Fibroblast of lung (primary cell): ENCODE data around the gene PAX3. TPM values are rescaled to one million over a fixed set of nuclear protein-coding genes. Genes with fewer than 3 reads are reported as not detected.

Source experiments
- DNase-seq, 2 donors: peaks; one replicate each; pipeline versions ENCODE4 v3.0.0 to v3.0.0-alpha.2; 2010; ENCODE audit warnings: low read depth in 2 of 2
- H2AFZ ChIP-seq: 2 replicates; pipeline ENCODE4 v1.5.1; 2012; ENCODE audit warnings: low read length, control low read depth, inconsistent platforms
- H3K27ac ChIP-seq: 2 replicates; pipeline ENCODE4 v1.5.1; 2011; ENCODE audit warnings: low read length, control low read depth; ENCODE audit not compliant: insufficient read depth
- H3K27me3 ChIP-seq: 2 replicates; pipeline ENCODE4 v1.5.1; 2011; ENCODE audit warnings: mild to moderate bottlenecking, low read length; ENCODE audit not compliant: control insufficient read depth, insufficient read depth
- H3K36me3 ChIP-seq: 2 replicates; pipeline ENCODE4 v1.5.1; 2011; ENCODE audit warnings: low read length; ENCODE audit not compliant: control insufficient read depth, insufficient read depth
- H3K4me1 ChIP-seq: 2 replicates; pipeline ENCODE4 v1.5.1; 2011; ENCODE audit warnings: low read length; ENCODE audit not compliant: control insufficient read depth, insufficient read depth; ENCODE audit errors: extremely low read depth
- H3K4me2 ChIP-seq: 2 replicates; pipeline ENCODE4 v1.5.1; 2011; ENCODE audit warnings: low read length, control low read depth; ENCODE audit not compliant: insufficient read depth; ENCODE audit errors: extremely low read depth
- H3K4me3 ChIP-seq, 4 experiments: fragments of 200-600 bp in 1 of 4; sonication (generic) in 1 of 4; replicated peaks in 1 of 4; 2 replicates each; pipeline ENCODE4 v1.5.1; 2011 to 2016; ENCODE audit warnings: low read length in 4 of 4, low read depth in 3 of 4, mild to moderate bottlenecking in 3 of 4, control low read depth in 2 of 4, inconsistent platforms in 1 of 4, mixed read lengths in 1 of 4; ENCODE audit not compliant: insufficient read depth in 1 of 4; ENCODE audit errors: control extremely low read depth in 1 of 4
- H3K79me2 ChIP-seq: 2 replicates; pipeline ENCODE4 v1.5.1; 2012; ENCODE audit warnings: mild to moderate bottlenecking, low read length, inconsistent platforms; ENCODE audit not compliant: control insufficient read depth, insufficient read depth
- H3K9ac ChIP-seq: 2 replicates; pipeline ENCODE4 v1.5.1; 2011; ENCODE audit warnings: mild to moderate bottlenecking, low read length, control low read depth; ENCODE audit not compliant: insufficient read depth
- H3K9me3 ChIP-seq: 2 replicates; pipeline ENCODE4 v1.5.1; 2012; ENCODE audit warnings: low read depth, low read length; ENCODE audit not compliant: control insufficient read depth, insufficient read depth
- H4K20me1 ChIP-seq: 2 replicates; pipeline ENCODE4 v1.5.1; 2011; ENCODE audit warnings: low read length; ENCODE audit not compliant: control insufficient read depth, insufficient read depth; ENCODE audit errors: extremely low read depth
- CTCF ChIP-seq, 2 donors: IDR thresholded peaks in 1 of 2; conservative IDR thresholded peaks in 1 of 2; 1 replicate in 1 of 2; 2 replicates in 1 of 2; pipeline ENCODE4 v1.5.1; 2011 to 2012; ENCODE audit warnings: low read length in 2 of 2, control low read depth in 1 of 2, inconsistent platforms in 1 of 2, low read depth in 1 of 2, mild to moderate bottlenecking in 1 of 2
- EZH2 ChIP-seq: IDR thresholded peaks from 2 replicates; pipeline ENCODE4 v1.5.1; 2012; ENCODE audit warnings: low read length, control low read depth, mild to moderate bottlenecking; ENCODE audit errors: missing control alignments
- polyA plus RNA-seq, 2 donors: library from polyadenylated mRNA; depleted of rRNA in 1 of 2; stranded (reverse) in 1 of 2; unstranded in 1 of 2; fragments of >200 nt; gene quantifications; 2 replicates each; pipeline ENCODE4 v1.2.1, GENCODE V29; 2011 to 2012; ENCODE audit warnings: missing spikeins in 1 of 2
- total RNA-seq: library from RNA; depleted of rRNA; stranded (reverse); fragments of >200 nt; gene quantifications from 2 replicates; pipeline ENCODE4 v1.2.1, GENCODE V29; 2014

The PAX3 gene
- total and polyA plus RNA-seq, 2 donors (not counting 1 experiment from before 2014, with no cell fraction given): not detected

- H3K27me3 ChIP-seq: peaks cover 24% of the 10 kb centered on the region
- no peak for TF ChIP-seq CTCF (conservative IDR thresholded peaks at IDR 0.05 in 1 of 2, IDR thresholded peaks at IDR 0.05 in 1 of 2; ENCODE audit: low read depth in 1 of 2, low read length in 2 of 2)
- TF ChIP-seq EZH2: peak; percentile 63
These were observed 20.2 kb upstream of the PAX3 start for GRCh38 chr2:222318712-222319585.

GRCh38 chr2:222318026-222318711 lies 19.4 kb upstream of the PAX3 start:
- Histone ChIP-seq H3K9me3 (no peaks in the 10 kb centered on the region), H3K27ac (no peak overlapping the region), H3K4me3 (peak overlapping the region; percentile 35 to 56 (median 47)), H3K9ac (no peak overlapping the region), H3K27me3 (peaks cover 27% of the 10 kb centered on the region), H2AFZ (no peak overlapping the region), H3K4me1 (no peaks in the 10 kb centered on the region), H3K4me2 (peak overlapping the region; percentile 83), H3K79me2 (no peaks in the 10 kb centered on the region), H3K36me3 (no peaks in the 10 kb centered on the region), H4K20me1 (no peaks in the 10 kb centered on the region)
- no peak for TF ChIP-seq EZH2
- TF ChIP-seq CTCF (conservative IDR thresholded peaks at IDR 0.05 in 1 of 2, IDR thresholded peaks at IDR 0.05 in 1 of 2; ENCODE audit: low read depth in 1 of 2, low read length in 2 of 2): peak; percentile 46 to 53
- DNase-seq: peak; percentile 66 to 78

More at GRCh38 chr2:222318712-222319585, 20.2 kb upstream of the PAX3 start:
- Histone ChIP-seq H3K9me3 (no peaks in the 10 kb centered on the region), H2AFZ (no peak overlapping the region), H3K4me1 (no peaks in the 10 kb centered on the region), H3K4me2 (peak overlapping the region; percentile 83), H3K4me3 (peak overlapping the region in 2 of 4 experiments; percentile 52 to 56), H3K36me3 (no peaks in the 10 kb centered on the region), H4K20me1 (no peaks in the 10 kb centered on the region), H3K27ac (no peak overlapping the region), H3K9ac (no peak overlapping the region), H3K79me2 (no peaks in the 10 kb centered on the region)
- peak in 1 of 2 donors; percentile 34 for DNase-seq

- H3K79me2 ChIP-seq: no peaks in the 10 kb centered on the region
- no peak overlapping the region for H3K27ac ChIP-seq
- TF ChIP-seq CTCF (conservative IDR thresholded peaks at IDR 0.05 in 1 of 2, IDR thresholded peaks at IDR 0.05 in 1 of 2; ENCODE audit: low read depth in 1 of 2, low read length in 2 of 2) (peak in 1 of 2 donors; percentile 4), EZH2 (no peak)
- no peaks in the 10 kb centered on the region for H3K36me3 ChIP-seq
- no peak overlapping the region for H2AFZ ChIP-seq
- no peak for DNase-seq
- no peaks in the 10 kb centered on the region for H3K4me1 ChIP-seq
- no peak overlapping the region for H3K9ac ChIP-seq
- H4K20me1 ChIP-seq: no peaks in the 10 kb centered on the region
- H3K9me3 ChIP-seq: no peaks in the 10 kb centered on the region
- H3K27me3 ChIP-seq: peaks cover 45% of the 10 kb centered on the region
- no peak overlapping the region for H3K4me2 ChIP-seq
- no peak overlapping the region for H3K4me3 ChIP-seq
These were observed 16.8 kb upstream of the PAX3 start for GRCh38 chr2:222315443-222316121.
